Neural progenitor cell (in vitro differentiated cells): ENCODE data around the gene MS4A10.
"Not testable (repeated sequence)": the region's sequence is repeated elsewhere in the genome, so short reads cannot be mapped to it uniquely, and the experiment has no call there.

Source experiments
- EZH2 ChIP-seq: fragments of 200-600 bp; sonication (generic); IDR thresholded peaks from 2 replicates; pipeline ENCODE4 v1.6.1; 2017; ENCODE audit warnings: antibody characterized with exemption, mild to moderate bottlenecking, moderate library complexity
- TF ChIP-seq, protein P1 (sequence below): fragments of 200-600 bp; sonication (generic); IDR thresholded peaks from 2 replicates; pipeline ENCODE4 v1.5.1; 2017; ENCODE audit warnings: antibody characterized with exemption, mild to moderate bottlenecking

DNA sequence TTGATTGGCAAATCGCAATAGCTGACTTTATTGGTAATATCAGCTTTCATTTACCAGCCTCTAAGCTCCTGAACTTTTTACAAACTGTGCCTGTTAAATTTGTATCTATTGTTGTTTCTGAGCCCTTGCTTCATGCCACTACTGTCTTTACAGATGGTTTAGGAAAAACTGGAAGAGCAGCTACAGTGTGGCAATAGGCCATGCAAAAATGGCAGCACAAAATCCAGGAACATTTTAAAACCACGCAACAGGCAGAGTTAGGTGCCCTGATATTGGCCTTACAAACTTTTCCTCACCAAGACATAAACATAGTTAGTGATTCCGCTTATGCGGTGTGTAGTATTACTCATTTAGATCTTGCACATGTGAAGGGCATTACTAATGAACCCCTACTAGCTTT, 26.5 kb upstream of the MS4A10 start:
- TF ChIP-seq, protein P1, sequence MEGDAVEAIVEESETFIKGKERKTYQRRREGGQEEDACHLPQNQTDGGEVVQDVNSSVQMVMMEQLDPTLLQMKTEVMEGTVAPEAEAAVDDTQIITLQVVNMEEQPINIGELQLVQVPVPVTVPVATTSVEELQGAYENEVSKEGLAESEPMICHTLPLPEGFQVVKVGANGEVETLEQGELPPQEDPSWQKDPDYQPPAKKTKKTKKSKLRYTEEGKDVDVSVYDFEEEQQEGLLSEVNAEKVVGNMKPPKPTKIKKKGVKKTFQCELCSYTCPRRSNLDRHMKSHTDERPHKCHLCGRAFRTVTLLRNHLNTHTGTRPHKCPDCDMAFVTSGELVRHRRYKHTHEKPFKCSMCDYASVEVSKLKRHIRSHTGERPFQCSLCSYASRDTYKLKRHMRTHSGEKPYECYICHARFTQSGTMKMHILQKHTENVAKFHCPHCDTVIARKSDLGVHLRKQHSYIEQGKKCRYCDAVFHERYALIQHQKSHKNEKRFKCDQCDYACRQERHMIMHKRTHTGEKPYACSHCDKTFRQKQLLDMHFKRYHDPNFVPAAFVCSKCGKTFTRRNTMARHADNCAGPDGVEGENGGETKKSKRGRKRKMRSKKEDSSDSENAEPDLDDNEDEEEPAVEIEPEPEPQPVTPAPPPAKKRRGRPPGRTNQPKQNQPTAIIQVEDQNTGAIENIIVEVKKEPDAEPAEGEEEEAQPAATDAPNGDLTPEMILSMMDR: not testable (repeated sequence)
- not testable (repeated sequence) for TF ChIP-seq EZH2
